ENCODE results near the gene RBM20. TPM values are rescaled to one million over a fixed set of nuclear protein-coding genes. Genes with fewer than 3 reads are reported as not detected.

RBM20 gene
- polyA plus RNA-seq, 1 donor (not counting 4 experiments of a cell fraction or from before 2014, with no cell fraction given) = 0.01 TPM

DNA sequence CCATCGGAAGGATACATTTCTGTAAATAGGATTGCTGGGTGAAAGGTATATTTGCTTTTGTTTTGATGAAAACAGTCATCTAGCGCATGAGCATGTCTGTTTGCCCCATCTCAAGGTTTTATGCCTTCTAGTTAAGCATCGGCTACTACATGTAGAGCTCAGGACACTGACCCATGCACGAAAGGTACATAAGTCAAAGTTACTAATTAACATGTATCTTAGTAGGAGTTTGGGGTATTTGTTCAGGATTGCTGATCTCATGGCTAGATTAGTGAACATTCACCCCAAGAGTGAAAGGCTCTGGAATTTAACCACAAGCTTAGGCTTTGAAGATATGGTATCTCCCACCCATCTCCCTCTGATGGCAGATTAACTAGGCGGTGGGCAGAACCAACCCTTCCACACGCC lies 91.5 kb downstream of the RBM20 start:
- Histone ChIP-seq H3K9me1 (ENCODE audit: control insufficient read depth, extremely low read depth, insufficient read depth, low read length) (no peaks in the 10 kb centered on the region), H3K4me3 (ENCODE audit: control insufficient read depth in 2 of 3, extremely low read depth in 1 of 3, insufficient read depth in 2 of 3, low read depth in 1 of 3, low read length in 3 of 3) (no peak overlapping the region), H4K20me1 (ENCODE audit: control insufficient read depth, extremely low read depth, insufficient read depth, low read length) (no peaks in the 10 kb centered on the region), H3K27ac (ENCODE audit: control insufficient read depth, insufficient read depth, low read length) (no peak overlapping the region), H3K4me2 (ENCODE audit: control insufficient read depth, extremely low read depth, insufficient read depth, low read depth, low read length) (no peak overlapping the region), H3K9me3 (ENCODE audit: control insufficient read depth, low read depth, low read length) (no peaks in the 10 kb centered on the region), H3K4me1 (ENCODE audit: control insufficient read depth, extremely low read depth, insufficient read depth, low read length) (peaks cover 4% of the 10 kb centered on the region), H3K79me2 (ENCODE audit: control insufficient read depth, insufficient read depth, low read length) (no peaks in the 10 kb centered on the region), H3K36me3 (ENCODE audit: control insufficient read depth in 2 of 2, extremely low read depth in 1 of 2, insufficient read depth in 2 of 2, low read length in 2 of 2) (no peaks in the 10 kb centered on the region), H2AFZ (ENCODE audit: control insufficient read depth, low read length) (no peak overlapping the region), H3K9ac (ENCODE audit: control insufficient read depth, extremely low read depth, insufficient read depth, low read length) (no peak overlapping the region), H3K27me3 (ENCODE audit: control insufficient read depth, extremely low read depth, insufficient read depth, low read length) (peaks cover 12% of the 10 kb centered on the region)
- DNase-seq (ENCODE audit: low read depth, low spot score) = no peak
- no peak for FAIRE-seq
- TF ChIP-seq EZH2 (IDR thresholded peaks at IDR 0.05; ENCODE audit: low read length) = no peak
- TF ChIP-seq, protein P1, sequence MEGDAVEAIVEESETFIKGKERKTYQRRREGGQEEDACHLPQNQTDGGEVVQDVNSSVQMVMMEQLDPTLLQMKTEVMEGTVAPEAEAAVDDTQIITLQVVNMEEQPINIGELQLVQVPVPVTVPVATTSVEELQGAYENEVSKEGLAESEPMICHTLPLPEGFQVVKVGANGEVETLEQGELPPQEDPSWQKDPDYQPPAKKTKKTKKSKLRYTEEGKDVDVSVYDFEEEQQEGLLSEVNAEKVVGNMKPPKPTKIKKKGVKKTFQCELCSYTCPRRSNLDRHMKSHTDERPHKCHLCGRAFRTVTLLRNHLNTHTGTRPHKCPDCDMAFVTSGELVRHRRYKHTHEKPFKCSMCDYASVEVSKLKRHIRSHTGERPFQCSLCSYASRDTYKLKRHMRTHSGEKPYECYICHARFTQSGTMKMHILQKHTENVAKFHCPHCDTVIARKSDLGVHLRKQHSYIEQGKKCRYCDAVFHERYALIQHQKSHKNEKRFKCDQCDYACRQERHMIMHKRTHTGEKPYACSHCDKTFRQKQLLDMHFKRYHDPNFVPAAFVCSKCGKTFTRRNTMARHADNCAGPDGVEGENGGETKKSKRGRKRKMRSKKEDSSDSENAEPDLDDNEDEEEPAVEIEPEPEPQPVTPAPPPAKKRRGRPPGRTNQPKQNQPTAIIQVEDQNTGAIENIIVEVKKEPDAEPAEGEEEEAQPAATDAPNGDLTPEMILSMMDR (optimal IDR thresholded peaks at IDR 0.05 in 1 of 3, IDR thresholded peaks at IDR 0.05 in 1 of 3, conservative IDR thresholded peaks at IDR 0.05 in 1 of 3; ENCODE audit: extremely low read depth in 1 of 3, insufficient read depth in 2 of 3, low read length in 3 of 3) = no peak
- dilution Hi-C loops (cut with MboI; ENCODE audit: extremely low pct_ligation_motif_present, low sequenced_read_pairs) = no loop called here

- Histone ChIP-seq H4K20me1 (ENCODE audit: control insufficient read depth, extremely low read depth, insufficient read depth, low read length) (no peaks in the 10 kb centered on the region), H3K4me2 (ENCODE audit: control insufficient read depth, extremely low read depth, insufficient read depth, low read depth, low read length) (no peak overlapping the region), H3K27ac (ENCODE audit: control insufficient read depth, insufficient read depth, low read length) (no peak overlapping the region), H3K36me3 (ENCODE audit: control insufficient read depth in 2 of 2, extremely low read depth in 1 of 2, insufficient read depth in 2 of 2, low read length in 2 of 2) (no peaks in the 10 kb centered on the region), H3K9ac (ENCODE audit: control insufficient read depth, extremely low read depth, insufficient read depth, low read length) (no peak overlapping the region), H3K27me3 (ENCODE audit: control insufficient read depth, extremely low read depth, insufficient read depth, low read length) (peaks cover 7% of the 10 kb centered on the region), H3K9me1 (ENCODE audit: control insufficient read depth, extremely low read depth, insufficient read depth, low read length) (no peaks in the 10 kb centered on the region), H3K4me3 (ENCODE audit: control insufficient read depth in 2 of 3, extremely low read depth in 1 of 3, insufficient read depth in 2 of 3, low read depth in 1 of 3, low read length in 3 of 3) (no peak overlapping the region), H3K79me2 (ENCODE audit: control insufficient read depth, insufficient read depth, low read length) (no peaks in the 10 kb centered on the region), H3K4me1 (ENCODE audit: control insufficient read depth, extremely low read depth, insufficient read depth, low read length) (peaks cover 4% of the 10 kb centered on the region), H3K9me3 (ENCODE audit: control insufficient read depth, low read depth, low read length) (no peaks in the 10 kb centered on the region), H2AFZ (ENCODE audit: control insufficient read depth, low read length) (no peak overlapping the region)
- dilution Hi-C loops (cut with MboI; ENCODE audit: extremely low pct_ligation_motif_present, low sequenced_read_pairs) = no loop called here
- FAIRE-seq (no peak), DNase-seq (ENCODE audit: low read depth, low spot score) (no peak)
- TF ChIP-seq EZH2 (IDR thresholded peaks at IDR 0.05; ENCODE audit: low read length) = no peak
- TF ChIP-seq, protein P1 (optimal IDR thresholded peaks at IDR 0.05 in 1 of 3, IDR thresholded peaks at IDR 0.05 in 1 of 3, conservative IDR thresholded peaks at IDR 0.05 in 1 of 3; ENCODE audit: extremely low read depth in 1 of 3, insufficient read depth in 2 of 3, low read length in 3 of 3) = no peak
Observed at GRCh38 chr10:110737886-110738634, 93.9 kb downstream of the RBM20 start.

All from keratinocyte (primary cell).